DOHH2 (cell line): ENCODE results near the gene ABCA4.

Experiments used
- CTCF ChIP-seq: fragments of 200-600 bp; sonication (generic); IDR thresholded peaks from one replicate; pipeline ENCODE4 v1.5.1; 2014; ENCODE audit warnings: antibody characterized with exemption, mild to moderate bottlenecking, low read depth, low read length; ENCODE audit not compliant: poor library complexity, severe bottlenecking
- EZH2phosphoT487 ChIP-seq: fragments of 200-600 bp; sonication (generic); IDR thresholded peaks from 2 replicates; pipeline ENCODE4 v1.6.1; 2017; ENCODE audit warnings: borderline replicate concordance, mild to moderate bottlenecking, antibody characterized with exemption, low read length, moderate library complexity, mixed read lengths

- TF ChIP-seq CTCF: no peak
- TF ChIP-seq EZH2phosphoT487: no peak
Observed at GRCh38 chr1:94142022-94142421, 21.1 kb upstream of the ABCA4 start.
